Skin epidermis (tissue), 12 donors: ENCODE data around the gene IFITM1.
"Not testable (repeated sequence)": the region's sequence is repeated elsewhere in the genome, so short reads cannot be mapped to it uniquely, and the experiment has no call there.

Experiments
- H3K27ac ChIP-seq, 21 experiments: fragments of 200-600 bp; sonication (generic) in 11 of 21; one replicate each; pipeline ENCODE4 v1.5.0; 2020; ENCODE audit warnings: mild to moderate bottlenecking in 3 of 21, inconsistent platforms in 2 of 21, moderate library complexity in 2 of 21
- H3K4me3 ChIP-seq, 7 experiments: fragments of 200-600 bp; sonication (generic) in 2 of 7; one replicate each; pipeline ENCODE4 v1.5.0; 2020; ENCODE audit warnings: inconsistent platforms in 2 of 7, mild to moderate bottlenecking in 2 of 7, moderate library complexity in 1 of 7

IFITM1 gene

DNA sequence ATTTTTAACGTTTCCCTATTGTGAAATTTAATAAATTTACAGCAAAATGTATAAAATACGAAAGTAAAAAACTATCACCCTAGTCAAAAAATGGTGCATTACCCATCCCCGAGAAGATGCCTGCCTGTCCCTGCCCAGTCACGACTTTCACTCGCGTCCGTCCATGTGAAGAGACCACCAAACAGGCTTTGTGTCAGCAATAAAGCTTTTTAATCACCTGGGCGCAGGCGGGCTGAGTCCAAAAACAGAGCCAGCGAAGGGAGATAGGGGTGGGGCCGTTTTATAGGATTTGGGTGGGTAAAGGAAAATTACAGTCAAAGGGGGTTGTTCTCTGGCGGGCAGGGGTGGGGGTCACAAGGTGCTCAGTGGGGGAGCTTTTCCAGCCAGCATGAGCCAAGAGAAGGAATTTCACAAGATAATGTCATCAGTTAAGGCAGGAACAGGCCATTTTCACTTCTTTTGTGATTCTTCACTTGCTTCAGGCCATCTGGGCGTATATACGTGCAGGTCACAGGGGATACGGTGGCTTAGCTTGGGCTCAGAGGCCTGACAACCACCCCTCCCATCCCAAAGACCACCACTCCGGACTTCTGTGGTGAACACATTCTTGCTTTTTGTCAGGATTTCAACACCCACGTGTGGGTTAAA is 19.9 kb downstream of the IFITM1 start:
- peak overlapping the region in 2 of 21 experiments; percentile 42 to 68 for H3K27ac ChIP-seq
- H3K4me3 ChIP-seq, result not testable (repeated sequence)

DNA sequence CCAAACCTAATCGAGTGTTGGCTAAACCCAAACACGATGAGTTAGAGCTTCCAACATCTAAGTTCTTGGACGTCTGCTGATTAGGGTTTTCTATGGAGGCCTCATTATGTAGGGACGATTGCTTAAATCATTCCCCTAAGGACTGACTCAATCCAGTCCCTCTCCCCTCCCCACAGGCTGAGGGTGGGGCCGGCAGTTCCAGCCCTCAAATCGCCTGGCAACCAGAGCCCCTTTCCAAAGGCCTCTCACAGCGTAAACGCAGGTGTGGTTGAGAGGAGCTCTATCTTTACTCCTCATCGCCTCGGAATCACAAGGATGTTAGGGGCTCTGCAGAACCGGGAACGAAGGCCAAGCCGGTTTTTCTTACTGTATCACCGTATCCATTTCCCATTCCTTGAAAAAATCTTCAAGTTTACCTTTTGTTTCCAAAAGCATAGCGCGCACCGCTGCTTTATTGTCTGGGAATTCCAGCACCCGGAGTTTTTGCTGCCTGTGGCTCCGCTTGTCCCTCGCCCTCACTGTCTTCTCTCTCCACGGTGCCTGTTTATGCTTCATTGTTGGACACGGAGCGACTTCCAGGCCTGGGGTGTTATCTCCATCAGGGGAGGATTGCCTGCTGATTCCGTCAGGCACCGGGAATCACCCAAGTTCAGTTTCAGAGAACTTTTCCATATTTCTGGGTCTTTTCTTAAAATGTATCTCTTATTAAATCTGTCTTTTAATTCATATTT is 20.6 kb downstream of the IFITM1 start:
- H3K4me3 ChIP-seq, result no peak overlapping the region
- H3K27ac ChIP-seq, result peak overlapping the region in 2 of 21 experiments; percentile 42 to 81

DNA sequence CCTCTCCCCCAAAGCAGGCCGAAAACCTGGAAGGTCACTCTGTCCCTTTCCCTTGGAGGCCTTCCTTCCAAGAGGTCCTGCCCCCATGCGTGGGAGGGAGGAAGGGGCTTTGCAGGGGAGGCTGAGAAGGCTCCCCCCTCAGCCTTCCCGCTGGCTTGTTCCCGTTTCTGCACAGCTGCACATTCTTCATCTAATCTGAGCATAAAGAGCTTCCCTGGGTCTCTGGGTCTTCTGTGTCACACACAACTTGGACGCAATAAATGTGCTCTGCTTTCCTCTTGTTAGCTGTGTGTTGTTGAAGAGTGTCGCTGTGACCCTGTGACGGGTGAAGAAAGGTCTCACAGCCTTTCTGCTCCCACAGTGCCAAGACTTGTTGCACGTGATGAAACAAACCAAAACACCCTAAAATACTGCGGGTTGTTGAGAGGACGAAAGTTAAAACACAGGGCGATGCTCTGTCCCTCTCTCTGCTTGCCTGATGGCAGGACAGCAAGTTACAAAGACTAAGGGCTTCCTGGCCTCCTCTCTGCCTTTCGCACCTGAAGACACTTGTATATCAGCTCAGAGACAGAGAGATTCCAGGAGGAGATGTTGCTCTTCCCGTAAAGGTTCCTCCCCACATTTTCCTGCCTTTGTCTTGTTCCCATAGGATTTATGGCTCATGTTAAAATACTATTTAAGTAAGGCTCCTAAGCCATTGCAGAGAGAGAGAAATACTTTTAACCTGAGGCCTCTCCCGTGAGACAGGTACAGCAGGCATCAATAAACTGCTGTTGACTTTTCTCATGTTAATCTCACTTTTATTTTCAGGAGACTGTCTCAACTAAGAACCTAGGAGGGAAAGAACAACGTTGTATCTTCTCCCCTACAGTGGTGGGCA is 22.2 kb downstream of the IFITM1 start:
- Histone ChIP-seq H3K4me3 (no peak overlapping the region), H3K27ac (peak overlapping the region in 20 of 21 experiments; percentile 4 to 81 (median 67))

DNA sequence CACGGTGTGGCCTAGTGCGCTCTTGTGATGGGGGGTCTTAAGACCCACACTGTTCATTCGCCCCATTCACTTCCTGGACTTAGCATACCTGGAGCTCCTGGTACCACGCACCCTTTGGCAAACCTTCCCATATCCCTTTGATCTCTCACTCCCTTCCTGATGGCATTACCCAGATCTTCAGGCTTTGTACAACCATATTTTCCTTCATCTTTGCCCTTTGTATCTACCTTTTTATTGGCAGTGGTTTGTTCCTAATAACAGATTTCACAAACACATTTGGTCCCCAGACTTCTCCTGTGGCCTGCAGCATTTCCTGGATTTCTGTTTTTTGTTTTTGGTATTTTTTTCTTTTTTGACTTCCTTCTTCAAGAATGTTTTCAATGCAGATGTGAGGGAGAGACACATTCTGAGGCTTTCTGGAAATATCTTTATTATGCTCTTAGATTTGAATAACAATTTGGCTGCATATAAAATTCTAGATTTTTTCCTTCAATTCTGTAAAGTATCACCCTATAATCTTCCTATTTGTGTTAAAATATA is 22.9 kb downstream of the IFITM1 start:
- peak overlapping the region in 16 of 21 experiments; percentile 13 to 81 (median 68) for H3K27ac ChIP-seq
- H3K4me3 ChIP-seq, result no peak overlapping the region

DNA sequence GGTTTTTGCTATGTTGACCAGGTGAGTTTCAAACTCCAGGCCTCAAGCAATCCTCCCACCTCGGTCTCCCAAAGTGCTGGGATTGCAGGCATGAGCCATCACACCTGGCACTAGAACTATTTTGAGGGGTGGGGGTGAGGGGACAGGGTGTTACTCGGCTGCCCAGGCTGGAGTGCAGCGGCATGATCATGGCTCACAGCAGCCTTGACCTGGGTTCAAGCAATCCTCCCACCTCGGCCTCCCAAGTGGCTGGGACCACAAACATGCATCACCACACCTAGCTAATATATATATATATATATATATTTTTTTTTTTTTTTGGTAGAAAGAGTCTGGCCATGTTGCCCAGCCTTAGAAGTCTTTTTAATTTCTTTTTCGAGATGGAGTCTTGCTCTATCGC is 23.9 kb downstream of the IFITM1 start:
- Histone ChIP-seq H3K4me3 (no peak overlapping the region), H3K27ac (peak overlapping the region in 3 of 21 experiments; percentile 13 to 24 (median 16))

- Histone ChIP-seq H3K4me3 (no peak overlapping the region), H3K27ac (no peak overlapping the region)
Observed at GRCh38 chr11:339963-340362, 26.1 kb downstream of the IFITM1 start.

- H3K27ac ChIP-seq, result peak overlapping the region in 2 of 21 experiments; percentile 19 to 71
Observed at GRCh38 chr11:340539-341512, 27.0 kb downstream of the IFITM1 start.

GRCh38 chr11:342328-342727 is 28.5 kb downstream of the IFITM1 start:
- peak overlapping the region in 15 of 21 experiments; percentile 2 to 71 (median 39) for H3K27ac ChIP-seq
- H3K4me3 ChIP-seq, result no peak overlapping the region

More at GRCh38 chr11:340539-341512, 27.0 kb downstream of the IFITM1 start:
- H3K4me3 ChIP-seq, result no peak overlapping the region

DNA sequence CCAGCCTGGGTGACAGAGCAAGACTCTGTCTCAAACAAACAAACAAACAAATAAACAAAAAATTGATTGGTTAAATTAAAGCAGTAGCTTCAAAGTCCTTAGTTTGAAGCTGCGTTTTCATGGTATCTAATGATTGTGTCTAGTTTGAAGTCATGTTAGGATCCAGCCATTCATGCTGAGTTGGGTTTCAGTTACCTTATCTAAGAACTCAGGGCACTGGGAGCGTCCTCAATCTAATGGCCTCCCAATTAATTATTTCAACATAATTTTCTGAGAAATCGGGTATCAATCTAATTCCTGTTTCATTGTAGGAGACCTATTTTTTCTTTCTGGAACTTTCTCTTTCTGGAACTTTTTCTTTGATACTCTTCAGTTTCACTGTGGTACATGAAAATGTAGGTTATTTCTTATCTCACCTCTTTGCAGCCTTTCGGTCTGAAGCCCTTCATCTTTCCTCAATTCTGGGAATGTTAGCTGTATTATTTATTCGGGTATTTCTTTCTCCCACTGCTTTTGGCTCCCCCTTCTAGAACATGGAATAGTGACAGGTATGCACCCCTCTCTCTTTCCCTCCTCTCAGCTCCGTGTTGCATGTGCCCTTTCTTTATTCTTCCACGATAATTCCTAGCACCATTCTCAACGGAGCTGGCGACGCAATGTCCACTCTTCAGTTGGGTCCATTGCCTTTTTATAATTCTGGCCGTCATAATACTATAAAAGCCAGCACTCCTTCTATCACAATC is 31.2 kb downstream of the IFITM1 start:
- H3K4me3 ChIP-seq, result no peak overlapping the region
- no peak overlapping the region for H3K27ac ChIP-seq

GRCh38 chr11:346529-346928 is 32.7 kb downstream of the IFITM1 start:
- Histone ChIP-seq H3K4me3 (no peak overlapping the region), H3K27ac (no peak overlapping the region)

DNA sequence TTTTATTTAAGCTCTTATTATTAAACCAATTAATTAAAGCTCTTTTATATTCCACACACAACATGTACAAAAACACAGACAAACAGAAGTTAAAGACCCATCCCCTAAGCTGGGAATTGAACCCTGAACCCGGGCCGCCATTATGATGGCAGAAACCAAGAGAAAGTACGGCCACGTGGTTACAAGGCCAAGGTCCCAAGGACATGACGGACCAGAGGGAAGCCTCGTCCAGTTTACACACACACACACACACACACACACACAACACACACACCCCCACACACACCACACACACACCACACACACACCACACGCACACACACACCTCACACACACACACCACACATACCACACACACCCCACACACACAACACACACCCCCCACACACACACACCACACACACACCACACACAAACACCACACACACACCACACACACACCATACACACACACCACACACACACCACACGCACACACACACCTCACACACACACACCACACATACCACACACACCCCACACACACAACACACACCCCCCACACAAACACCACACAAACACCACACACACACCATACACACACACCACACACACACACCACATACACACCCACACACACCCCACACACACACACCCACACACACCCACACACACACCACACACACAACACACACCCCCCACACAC is 35.6 kb downstream of the IFITM1 start:
- H3K27ac ChIP-seq, H3K4me3 ChIP-seq: not testable (repeated sequence)

DNA sequence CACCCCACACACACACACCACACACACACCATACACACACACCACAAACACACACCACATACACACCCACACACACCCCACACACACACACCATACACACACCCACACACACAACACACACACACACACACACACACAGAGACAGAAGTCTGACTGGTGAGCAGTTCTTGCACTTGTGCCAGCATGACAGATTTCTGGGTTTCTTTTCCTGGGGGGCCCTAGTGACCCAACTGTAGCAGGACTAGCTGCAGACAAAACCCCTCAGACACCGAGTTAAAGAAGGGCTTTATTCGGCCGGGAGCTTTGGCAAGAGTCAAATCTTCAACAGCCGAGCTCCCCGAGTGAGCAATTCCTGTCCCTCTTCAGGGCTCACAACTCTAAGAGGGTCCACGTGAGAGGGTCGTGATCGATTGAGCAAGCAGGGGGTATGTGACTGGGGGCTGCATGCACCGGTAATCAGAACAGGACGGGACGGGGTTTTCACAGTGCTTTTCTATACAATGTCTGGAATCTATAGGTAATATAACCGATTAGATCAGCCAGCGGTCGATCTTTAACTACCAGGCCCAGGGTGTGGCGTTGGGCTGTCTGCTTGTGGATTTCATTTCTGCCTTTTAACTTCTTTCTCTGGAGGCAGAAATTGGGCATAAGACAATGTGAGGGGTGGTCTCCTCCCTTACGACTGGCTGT is 36.3 kb downstream of the IFITM1 start:
- not testable (repeated sequence) for H3K4me3 ChIP-seq
- H3K27ac ChIP-seq, result peak overlapping the region in 12 of 21 experiments; percentile 13 to 76 (median 38)

DNA sequence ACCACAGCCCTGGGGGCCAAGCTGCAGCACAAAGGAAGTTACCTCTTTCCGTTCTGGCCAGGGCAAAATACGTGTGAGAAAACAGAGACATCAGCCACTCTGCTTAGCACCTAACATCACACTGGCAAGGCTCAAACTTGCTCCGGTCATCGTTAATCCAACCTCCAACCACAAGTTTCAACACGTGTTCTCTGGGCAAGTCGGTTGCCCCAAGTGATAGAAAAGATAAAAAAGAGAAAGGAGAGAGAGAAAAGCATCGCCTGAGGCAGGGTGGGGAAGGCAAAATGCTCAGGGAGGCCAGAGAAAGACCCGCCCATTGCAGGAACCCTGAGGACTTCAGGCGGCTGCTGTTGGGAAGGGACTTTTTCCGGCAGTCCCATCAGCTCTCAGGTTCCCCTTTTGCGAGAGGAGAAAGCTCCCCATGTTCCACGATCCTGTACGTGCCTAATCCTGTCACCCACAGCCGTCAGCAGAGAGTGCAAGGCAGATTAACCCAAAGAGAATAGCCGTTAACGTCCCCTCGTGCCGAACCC is 36.9 kb downstream of the IFITM1 start:
- H3K27ac ChIP-seq, result peak overlapping the region in 14 of 21 experiments; percentile 10 to 76 (median 38)
- H3K4me3 ChIP-seq, result no peak overlapping the region

DNA sequence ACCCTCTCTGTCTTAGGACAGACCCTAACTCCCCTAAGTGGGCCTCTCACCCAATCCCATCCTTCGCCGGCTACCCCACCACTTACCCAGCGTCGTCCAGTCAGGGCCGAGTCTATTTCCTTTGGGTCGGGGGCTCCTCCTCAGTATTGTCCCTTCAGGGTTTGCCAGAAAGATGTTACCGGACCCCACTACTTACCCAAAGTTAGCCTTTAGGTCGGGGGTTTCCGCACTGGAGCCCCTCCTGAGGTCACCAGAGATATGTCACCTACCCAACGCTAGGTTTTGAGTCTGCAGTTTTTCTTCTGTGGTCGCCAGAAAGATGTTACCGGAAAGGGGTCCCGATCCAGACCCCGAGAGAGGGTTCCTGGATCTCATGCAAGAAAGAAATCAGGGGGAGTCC is 37.6 kb downstream of the IFITM1 start:
- Histone ChIP-seq H3K4me3 (no peak overlapping the region), H3K27ac (peak overlapping the region in 12 of 21 experiments; percentile 10 to 76 (median 42))

GRCh38 chr11:352456-353031 is 38.7 kb downstream of the IFITM1 start:
- Histone ChIP-seq H3K27ac (peak overlapping the region in 18 of 21 experiments; percentile 17 to 100 (median 94)), H3K4me3 (no peak overlapping the region)

GRCh38 chr11:353179-353873 is 39.5 kb downstream of the IFITM1 start:
- Histone ChIP-seq H3K4me3 (no peak overlapping the region), H3K27ac (peak overlapping the region in 19 of 21 experiments; percentile 17 to 100 (median 91))
